HEK293 (cell line): ENCODE data around the gene TMEM63A.
A peak's percentile ranks its signal among the peaks of the same experiment; 100 is the strongest.

ENCODE experiments used
- CTCF ChIA-PET: fragments of 350-600 bp; formaldehyde crosslinking; extraction: SDS; loops from one replicate; lab custom pipeline; 2021; ENCODE audit warnings: antibody characterized with exemption; lab: Yijun Ruan, JAX
- POLR2A ChIA-PET: fragments of 300-600 bp; formaldehyde crosslinking; extraction: SDS; loops from one replicate; lab custom pipeline; 2020; ENCODE audit warnings: antibody characterized with exemption, inconsistent platforms; lab: Yijun Ruan, JAX
- H3K27ac ChIP-seq: fragments of 200-500 bp; sonication (Bioruptor generic); 2 replicates; pipeline ENCODE4 v1.5.1; 2014; ENCODE audit warnings: low read depth, low read length, control low read depth, inconsistent platforms; ENCODE audit errors: extremely low read depth
- H3K36me3 ChIP-seq, 2 experiments: fragments of 200-500 bp in 1 of 2; sonication (Bioruptor generic) in 1 of 2; 1 replicate in 1 of 2; 2 replicates in 1 of 2; pipeline ENCODE4 v1.5.1; 2014 to 2017; ENCODE audit warnings: inconsistent platforms in 2 of 2, low read length in 2 of 2; ENCODE audit not compliant: control insufficient read depth in 2 of 2, insufficient read depth in 1 of 2
- H3K4me1 ChIP-seq: fragments of 200-500 bp; sonication (Bioruptor generic); 2 replicates; pipeline ENCODE4 v1.5.1; 2014; ENCODE audit warnings: mild to moderate bottlenecking, low read length, inconsistent platforms; ENCODE audit not compliant: control insufficient read depth, insufficient read depth
- H3K4me3 ChIP-seq: 2 replicates; pipeline ENCODE4 v1.5.1; 2011; ENCODE audit warnings: low read depth, mild to moderate bottlenecking, control low read depth, low read length, moderate library complexity
- H3K9me3 ChIP-seq: fragments of 200-500 bp; sonication (Bioruptor generic); 2 replicates; pipeline ENCODE4 v1.5.1; 2014; ENCODE audit warnings: low read depth, low read length, inconsistent platforms; ENCODE audit not compliant: control insufficient read depth, insufficient read depth
- FEZF1 ChIP-seq: fragments of 450-650 bp; formaldehyde crosslinking; IDR thresholded peaks from 2 replicates; pipeline ENCODE4 v1.5.1; 2016; ENCODE audit warnings: missing biosample characterization, missing genetic modification characterization
- GLIS2 ChIP-seq: fragments of 450-650 bp; formaldehyde crosslinking; IDR thresholded peaks from 2 replicates; pipeline ENCODE4 v1.5.1; 2016; ENCODE audit warnings: missing biosample characterization, missing genetic modification characterization
- SP7 ChIP-seq: fragments of 450-650 bp; formaldehyde crosslinking; IDR thresholded peaks from 2 replicates; pipeline ENCODE4 v1.5.1; 2016; ENCODE audit warnings: missing biosample characterization, missing genetic modification characterization
- ZBTB1 ChIP-seq: fragments of 450-650 bp; formaldehyde crosslinking; IDR thresholded peaks from 2 replicates; pipeline ENCODE4 v1.5.1; 2016; ENCODE audit warnings: missing biosample characterization, missing genetic modification characterization
- ZBTB20 ChIP-seq: fragments of 450-650 bp; formaldehyde crosslinking; IDR thresholded peaks from 2 replicates; pipeline ENCODE4 v1.5.1; 2016; ENCODE audit warnings: missing biosample characterization, missing genetic modification characterization
- ZBTB7A ChIP-seq: fragments of 450-650 bp; formaldehyde crosslinking; IDR thresholded peaks from 2 replicates; pipeline ENCODE4 v1.5.1; 2016; ENCODE audit warnings: low read depth, missing biosample characterization, missing genetic modification characterization
- ZNF169 ChIP-seq: fragments of 450-650 bp; formaldehyde crosslinking; IDR thresholded peaks from 2 replicates; pipeline ENCODE4 v1.5.1; 2016; ENCODE audit warnings: missing biosample characterization, missing genetic modification characterization
- ZNF211 ChIP-seq: fragments of 450-650 bp; formaldehyde crosslinking; IDR thresholded peaks from 2 replicates; pipeline ENCODE4 v1.5.1; 2016; ENCODE audit warnings: low read depth, missing biosample characterization, missing genetic modification characterization
- ZNF354C ChIP-seq: fragments of 450-650 bp; formaldehyde crosslinking; IDR thresholded peaks from 2 replicates; pipeline ENCODE4 v1.5.1; 2016; ENCODE audit warnings: missing biosample characterization, missing genetic modification characterization, low read depth, borderline replicate concordance
- ZNF426 ChIP-seq: fragments of 450-650 bp; formaldehyde crosslinking; IDR thresholded peaks from 2 replicates; pipeline ENCODE4 v1.5.1; 2017; ENCODE audit warnings: missing biosample characterization, missing genetic modification characterization, mild to moderate bottlenecking, inconsistent platforms, moderate library complexity
- ZNF530 ChIP-seq: fragments of 450-650 bp; formaldehyde crosslinking; IDR thresholded peaks from 2 replicates; pipeline ENCODE4 v1.5.1; 2016; ENCODE audit warnings: low read depth, missing biosample characterization, missing genetic modification characterization
- ZNF544 ChIP-seq: fragments of 450-650 bp; formaldehyde crosslinking; IDR thresholded peaks from 2 replicates; pipeline ENCODE4 v1.5.0; 2017; ENCODE audit warnings: missing biosample characterization, missing genetic modification characterization
- ZNF571 ChIP-seq: fragments of 450-650 bp; formaldehyde crosslinking; IDR thresholded peaks from 2 replicates; pipeline ENCODE4 v1.5.0; 2017; ENCODE audit warnings: missing biosample characterization, missing genetic modification characterization
- ZNF596 ChIP-seq: fragments of 450-650 bp; IDR thresholded peaks from 2 replicates; pipeline ENCODE4 v1.5.0; 2018; ENCODE audit warnings: missing biosample characterization, mild to moderate bottlenecking, missing genetic modification characterization, moderate library complexity
- ZNF664 ChIP-seq: fragments of 450-650 bp; formaldehyde crosslinking; IDR thresholded peaks from 2 replicates; pipeline ENCODE4 v1.5.1; 2016; ENCODE audit warnings: missing biosample characterization, missing genetic modification characterization
- ZNF670 ChIP-seq: fragments of 450-650 bp; formaldehyde crosslinking; IDR thresholded peaks from 2 replicates; pipeline ENCODE4 v1.5.1; 2016; ENCODE audit warnings: missing biosample characterization, missing genetic modification characterization, low read depth
- ZNF701 ChIP-seq: fragments of 450-650 bp; formaldehyde crosslinking; IDR thresholded peaks from 2 replicates; pipeline ENCODE4 v1.5.1; 2016; ENCODE audit warnings: missing biosample characterization, missing genetic modification characterization
- ZNF837 ChIP-seq: fragments of 450-650 bp; formaldehyde crosslinking; IDR thresholded peaks from 2 replicates; pipeline ENCODE4 v1.5.1; 2016; ENCODE audit warnings: missing biosample characterization, missing genetic modification characterization
- ZSCAN23 ChIP-seq: fragments of 450-650 bp; formaldehyde crosslinking; IDR thresholded peaks from 2 replicates; pipeline ENCODE4 v1.5.1; 2016; ENCODE audit warnings: missing biosample characterization, missing genetic modification characterization
- ZSCAN30 ChIP-seq: fragments of 450-650 bp; IDR thresholded peaks from 2 replicates; pipeline ENCODE4 v1.5.1; 2018; ENCODE audit warnings: missing biosample characterization, mild to moderate bottlenecking, missing genetic modification characterization, moderate library complexity
- TF ChIP-seq, protein P1 (sequence below): fragments of 450-650 bp; formaldehyde crosslinking; optimal IDR thresholded peaks from 2 replicates; pipeline ENCODE3; 2016; ENCODE audit warnings: missing biosample characterization, mild to moderate bottlenecking, missing genetic modification characterization
- TF ChIP-seq, protein P2 (sequence below): fragments of 450-650 bp; formaldehyde crosslinking; IDR thresholded peaks from 2 replicates; pipeline ENCODE4 v1.5.1; 2016; ENCODE audit warnings: missing biosample characterization, missing genetic modification characterization
- TF ChIP-seq, protein P3 (sequence below): fragments of 450-650 bp; formaldehyde crosslinking; IDR thresholded peaks from 2 replicates; pipeline ENCODE4 v1.5.1; 2016; ENCODE audit warnings: missing biosample characterization, missing genetic modification characterization

TMEM63A gene

DNA sequence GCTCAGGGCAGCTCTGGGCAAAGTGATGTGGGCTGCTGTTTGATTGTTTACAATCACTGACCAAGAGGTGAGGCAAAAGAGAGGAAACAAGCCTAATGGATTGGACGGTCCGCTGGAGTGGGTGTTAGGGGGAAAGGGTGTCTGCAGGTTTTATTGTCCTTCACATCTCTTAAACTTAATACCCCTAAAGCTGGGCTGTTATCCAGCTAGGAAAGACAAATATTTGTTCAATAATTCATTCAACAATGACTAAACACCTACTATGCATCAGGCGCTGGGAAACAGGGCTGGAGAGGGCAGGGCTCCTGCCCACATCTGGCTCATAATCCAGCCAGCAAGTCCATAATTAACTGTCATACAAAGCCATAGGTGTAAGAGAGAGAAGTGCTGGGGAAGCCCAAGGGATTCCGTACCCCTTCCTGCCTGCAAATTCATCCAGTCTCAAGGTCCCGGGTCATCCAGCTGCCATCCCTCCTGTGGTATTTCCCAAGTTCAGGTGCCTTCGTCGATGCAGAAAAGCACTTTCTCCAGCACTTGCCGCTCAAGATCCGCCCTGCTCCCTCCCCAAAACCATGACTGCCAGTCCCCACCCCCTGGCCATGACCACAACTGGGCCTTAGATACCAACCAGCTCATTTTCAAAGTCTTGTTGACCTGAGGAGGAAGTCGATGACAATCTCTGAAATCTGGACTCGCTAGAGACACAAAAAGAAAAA lies 10.7 kb downstream of the TMEM63A start (continued):
- TF ChIP-seq, protein P1, sequence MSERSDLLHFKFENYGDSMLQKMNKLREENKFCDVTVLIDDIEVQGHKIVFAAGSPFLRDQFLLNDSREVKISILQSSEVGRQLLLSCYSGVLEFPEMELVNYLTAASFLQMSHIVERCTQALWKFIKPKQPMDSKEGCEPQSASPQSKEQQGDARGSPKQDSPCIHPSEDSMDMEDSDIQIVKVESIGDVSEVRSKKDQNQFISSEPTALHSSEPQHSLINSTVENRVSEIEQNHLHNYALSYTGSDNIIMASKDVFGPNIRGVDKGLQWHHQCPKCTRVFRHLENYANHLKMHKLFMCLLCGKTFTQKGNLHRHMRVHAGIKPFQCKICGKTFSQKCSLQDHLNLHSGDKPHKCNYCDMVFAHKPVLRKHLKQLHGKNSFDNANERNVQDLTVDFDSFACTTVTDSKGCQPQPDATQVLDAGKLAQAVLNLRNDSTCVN (tag by site-specific recombination): no peak
- TF ChIP-seq ZNF837: no peak
- no peak for TF ChIP-seq ZSCAN23 (tag by site-specific recombination)
- TF ChIP-seq ZNF664: no peak
- TF ChIP-seq ZSCAN30 (tag by site-specific recombination): no peak
- TF ChIP-seq SP7 (tag by site-specific recombination): peak; percentile 80
- TF ChIP-seq ZNF571 (tag by site-specific recombination): no peak
- no peak for TF ChIP-seq ZNF596
- peak; percentile 29; the same call in 1 of the 2 replicates for TF ChIP-seq FEZF1 (tag by site-specific recombination)
- no peak for TF ChIP-seq ZNF544
- TF ChIP-seq, all 188 proteins: peak for 11

DNA sequence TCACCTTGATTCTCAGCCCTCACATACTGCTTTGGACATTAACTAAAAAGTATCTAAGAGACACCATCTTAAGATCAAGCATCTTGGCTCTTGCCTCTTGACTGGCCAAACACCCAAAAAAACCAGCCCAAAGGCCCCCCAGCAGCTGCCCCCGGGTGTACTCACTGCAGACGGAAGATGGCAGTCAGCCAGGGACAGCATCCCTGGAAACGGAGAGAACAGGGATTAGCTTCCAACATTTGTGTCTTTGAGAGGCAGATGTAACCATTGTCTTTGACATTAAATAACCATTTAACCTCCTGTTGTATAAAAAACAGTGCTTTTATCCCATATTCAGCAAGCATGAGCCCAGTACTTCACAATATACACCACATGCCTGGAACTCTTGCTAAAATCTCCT lies 11.3 kb downstream of the TMEM63A start:
- TF ChIP-seq ZNF530 (tag by site-specific recombination) (no peak), ZNF426 (tag by site-specific recombination) (no peak), ZNF670 (no peak), ZBTB7A (tag by site-specific recombination) (no peak), ZNF169 (tag by site-specific recombination) (no peak), ZNF211 (no peak), ZBTB1 (no peak), ZSCAN30 (tag by site-specific recombination) (no peak), ZNF701 (no peak), GLIS2 (tag by site-specific recombination) (no peak; the same call in 1 of the 2 replicates), ZBTB20 (tag by site-specific recombination) (no peak), ZNF354C (tag by site-specific recombination) (no peak)
- TF ChIP-seq, protein P2, sequence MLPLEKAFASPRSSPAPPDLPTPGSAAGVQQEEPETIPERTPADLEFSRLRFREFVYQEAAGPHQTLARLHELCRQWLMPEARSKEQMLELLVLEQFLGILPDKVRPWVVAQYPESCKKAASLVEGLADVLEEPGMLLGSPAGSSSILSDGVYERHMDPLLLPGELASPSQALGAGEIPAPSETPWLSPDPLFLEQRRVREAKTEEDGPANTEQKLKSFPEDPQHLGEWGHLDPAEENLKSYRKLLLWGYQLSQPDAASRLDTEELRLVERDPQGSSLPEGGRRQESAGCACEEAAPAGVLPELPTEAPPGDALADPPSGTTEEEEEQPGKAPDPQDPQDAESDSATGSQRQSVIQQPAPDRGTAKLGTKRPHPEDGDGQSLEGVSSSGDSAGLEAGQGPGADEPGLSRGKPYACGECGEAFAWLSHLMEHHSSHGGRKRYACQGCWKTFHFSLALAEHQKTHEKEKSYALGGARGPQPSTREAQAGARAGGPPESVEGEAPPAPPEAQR (tag by site-specific recombination): no peak
- TF ChIP-seq, protein P3, sequence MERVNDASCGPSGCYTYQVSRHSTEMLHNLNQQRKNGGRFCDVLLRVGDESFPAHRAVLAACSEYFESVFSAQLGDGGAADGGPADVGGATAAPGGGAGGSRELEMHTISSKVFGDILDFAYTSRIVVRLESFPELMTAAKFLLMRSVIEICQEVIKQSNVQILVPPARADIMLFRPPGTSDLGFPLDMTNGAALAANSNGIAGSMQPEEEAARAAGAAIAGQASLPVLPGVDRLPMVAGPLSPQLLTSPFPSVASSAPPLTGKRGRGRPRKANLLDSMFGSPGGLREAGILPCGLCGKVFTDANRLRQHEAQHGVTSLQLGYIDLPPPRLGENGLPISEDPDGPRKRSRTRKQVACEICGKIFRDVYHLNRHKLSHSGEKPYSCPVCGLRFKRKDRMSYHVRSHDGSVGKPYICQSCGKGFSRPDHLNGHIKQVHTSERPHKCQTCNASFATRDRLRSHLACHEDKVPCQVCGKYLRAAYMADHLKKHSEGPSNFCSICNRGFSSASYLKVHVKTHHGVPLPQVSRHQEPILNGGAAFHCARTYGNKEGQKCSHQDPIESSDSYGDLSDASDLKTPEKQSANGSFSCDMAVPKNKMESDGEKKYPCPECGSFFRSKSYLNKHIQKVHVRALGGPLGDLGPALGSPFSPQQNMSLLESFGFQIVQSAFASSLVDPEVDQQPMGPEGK (tag by site-specific recombination): no peak
- H3K9me3 ChIP-seq: no peaks in the 10 kb centered on the region
- CTCF ChIA-PET: interaction anchor here (0.6 to 1.8 kb wide), 7 partner anchors 10 to 485 kb away, joined by 3 to 6 read pairs (median 4); partner anchors contain the start of gene SRP9
- POLR2A ChIA-PET: interaction anchor here (0.6 to 2.5 kb wide), 2 partner anchors 10 to 11 kb away, joined by 3 to 12 read pairs; partner anchors contain the start of gene TMEM63A
- peaks cover 8 to 75% of the 10 kb centered on the region in 2 experiments; a peak in 2 of 3 replicates for H3K36me3 ChIP-seq
- H3K4me3 ChIP-seq: no peak overlapping the region
- H3K4me1 ChIP-seq: peaks cover 13% of the 10 kb centered on the region
- no peak overlapping the region for H3K27ac ChIP-seq
